Esophagus squamous epithelium (tissue), 5 donors: Measurements from ENCODE around the gene ROCK2. TPM values are rescaled to one million over a fixed set of nuclear protein-coding genes. Genes with fewer than 3 reads are reported as not detected.

Experiments used
- DNase-seq: peaks from one replicate; lab custom pipeline; 2025; lab: John Stamatoyannopoulos, UW
- H3K27ac ChIP-seq, 4 donors: fragments of 200-600 bp; sonication (generic); one replicate each; pipeline ENCODE4 v1.5.1; 2016 to 2019; ENCODE audit warnings: mild to moderate bottlenecking in 1 of 4
- H3K27me3 ChIP-seq, 4 donors: fragments of 200-600 bp; sonication (generic); 1 replicate in 3 of 4; 2 replicates in 1 of 4; pipeline versions ENCODE4 v1.5.1 to v1.6.0; 2017 to 2021; ENCODE audit warnings: antibody characterized with exemption in 1 of 4
- H3K36me3 ChIP-seq, 3 donors: fragments of 200-600 bp; sonication (generic); one replicate each; pipeline ENCODE4 v1.5.1; 2016 to 2019
- H3K4me1 ChIP-seq, 3 donors: fragments of 200-600 bp; sonication (generic); one replicate each; pipeline ENCODE4 v1.5.1; 2017 to 2019
- H3K4me3 ChIP-seq, 4 donors: fragments of 200-600 bp; sonication (generic); 1 replicate in 3 of 4; 2 replicates in 1 of 4; pipeline ENCODE4 v1.5.1; 2016 to 2019; ENCODE audit warnings: mild to moderate bottlenecking in 2 of 4, moderate library complexity in 1 of 4
- H3K9me3 ChIP-seq, 3 donors: fragments of 200-600 bp; sonication (generic); one replicate each; pipeline ENCODE4 v1.5.1; 2016 to 2019
- POLR2A ChIP-seq, 4 donors: fragments of 450-650 bp; IDR thresholded peaks; one replicate each; pipeline ENCODE4 v1.6.1; 2017; ENCODE audit warnings: antibody characterized with exemption in 4 of 4, mild to moderate bottlenecking in 4 of 4, moderate library complexity in 3 of 4
- WGBS, 2 donors: methylation state at CpG; one replicate each; pipeline ENCODE4 v1.1.5; 2018; 5-methylcytosine and 5-hydroxymethylcytosine counted together
- intact Hi-C: fragments of 100-400 bp; cut with DNase I; formaldehyde crosslinking; loops from one replicate; pipeline ENCODE4 v1.15.0; 2022
- total RNA-seq, 4 donors: library from RNA; depleted of rRNA; stranded (reverse); fragments of >200 nt; gene quantifications; one replicate each; pipeline ENCODE4 v1.1.0, GENCODE V29; 2016
- TF ChIP-seq, protein P1 (sequence below), 6 experiments: fragments of 450-650 bp in 4 of 6; fragments of 200-600 bp in 2 of 6; sonication (generic) in 2 of 6; IDR thresholded peaks; one replicate each; pipeline ENCODE4 v1.5.1; 2016 to 2019; ENCODE audit warnings: antibody characterized with exemption in 6 of 6, mild to moderate bottlenecking in 4 of 6, moderate library complexity in 4 of 6
- donor health status: DM: yes; HTN: yes; CAD: no.

Gene ROCK2
- total RNA-seq, 4 donors from 2014 or later = 15.2 to 50.5 (median 21.4) TPM

DNA sequence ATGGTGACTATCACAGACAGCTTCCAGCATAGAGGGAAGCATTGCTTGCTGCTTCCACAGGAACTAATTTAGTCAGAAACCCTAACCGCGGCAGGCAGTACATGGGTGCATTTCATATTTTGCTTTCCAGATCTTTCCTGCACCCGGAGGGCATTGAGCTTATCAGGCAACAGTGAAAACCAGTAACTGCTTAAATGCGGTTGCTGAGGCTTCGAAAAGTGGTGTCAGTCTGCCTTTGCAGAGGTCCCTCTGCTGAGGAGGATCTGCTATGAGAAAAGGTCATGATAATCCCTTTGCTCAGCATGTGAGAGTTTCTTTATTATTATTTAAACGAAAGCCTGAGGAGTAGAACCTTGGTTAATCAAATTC, 44.6 kb upstream of the ROCK2 start:
- intact Hi-C loops = no loop called here
- Histone ChIP-seq H3K27ac (peak overlapping the region in 3 of 4 donors; percentile 34 to 62 (median 42)), H3K4me1 (peaks cover 0 to 62% (median 17%) of the 10 kb centered on the region in 3 donors), H3K27me3 (no peaks in the 10 kb centered on the region), H3K36me3 (no peaks in the 10 kb centered on the region), H3K9me3 (no peaks in the 10 kb centered on the region), H3K4me3 (no peak overlapping the region)
- no peak for DNase-seq
- TF ChIP-seq POLR2A (IDR thresholded peaks at IDR 0.05) = no peak
- TF ChIP-seq, protein P1, sequence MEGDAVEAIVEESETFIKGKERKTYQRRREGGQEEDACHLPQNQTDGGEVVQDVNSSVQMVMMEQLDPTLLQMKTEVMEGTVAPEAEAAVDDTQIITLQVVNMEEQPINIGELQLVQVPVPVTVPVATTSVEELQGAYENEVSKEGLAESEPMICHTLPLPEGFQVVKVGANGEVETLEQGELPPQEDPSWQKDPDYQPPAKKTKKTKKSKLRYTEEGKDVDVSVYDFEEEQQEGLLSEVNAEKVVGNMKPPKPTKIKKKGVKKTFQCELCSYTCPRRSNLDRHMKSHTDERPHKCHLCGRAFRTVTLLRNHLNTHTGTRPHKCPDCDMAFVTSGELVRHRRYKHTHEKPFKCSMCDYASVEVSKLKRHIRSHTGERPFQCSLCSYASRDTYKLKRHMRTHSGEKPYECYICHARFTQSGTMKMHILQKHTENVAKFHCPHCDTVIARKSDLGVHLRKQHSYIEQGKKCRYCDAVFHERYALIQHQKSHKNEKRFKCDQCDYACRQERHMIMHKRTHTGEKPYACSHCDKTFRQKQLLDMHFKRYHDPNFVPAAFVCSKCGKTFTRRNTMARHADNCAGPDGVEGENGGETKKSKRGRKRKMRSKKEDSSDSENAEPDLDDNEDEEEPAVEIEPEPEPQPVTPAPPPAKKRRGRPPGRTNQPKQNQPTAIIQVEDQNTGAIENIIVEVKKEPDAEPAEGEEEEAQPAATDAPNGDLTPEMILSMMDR (IDR thresholded peaks at IDR 0.05) = no peak
- WGBS, 2 donors = 61 to 81% methylated on average over 4 to 6 of the region's 6 CpGs

GRCh38 chr2:11388262-11389051, 44.0 kb upstream of the ROCK2 start:
- H3K36me3 ChIP-seq = no peaks in the 10 kb centered on the region
- no peak for DNase-seq
- H3K27ac ChIP-seq = peak overlapping the region in 3 of 4 donors; percentile 34 to 62 (median 42)
- 52 to 56% methylated on average over 5 to 7 of the region's 8 CpGs for WGBS, 2 donors
- intact Hi-C loops = no loop called here
- no peaks in the 10 kb centered on the region for H3K27me3 ChIP-seq
- H3K4me1 ChIP-seq = peaks cover 0 to 56% (median 17%) of the 10 kb centered on the region in 3 donors
- H3K9me3 ChIP-seq = no peaks in the 10 kb centered on the region
- no peak overlapping the region for H3K4me3 ChIP-seq
- TF ChIP-seq, protein P1 (IDR thresholded peaks at IDR 0.05) = no peak
- TF ChIP-seq POLR2A (IDR thresholded peaks at IDR 0.05) = no peak

GRCh38 chr2:11387843-11388242, 43.4 kb upstream of the ROCK2 start:
- H3K4me3 ChIP-seq = no peak overlapping the region

DNA sequence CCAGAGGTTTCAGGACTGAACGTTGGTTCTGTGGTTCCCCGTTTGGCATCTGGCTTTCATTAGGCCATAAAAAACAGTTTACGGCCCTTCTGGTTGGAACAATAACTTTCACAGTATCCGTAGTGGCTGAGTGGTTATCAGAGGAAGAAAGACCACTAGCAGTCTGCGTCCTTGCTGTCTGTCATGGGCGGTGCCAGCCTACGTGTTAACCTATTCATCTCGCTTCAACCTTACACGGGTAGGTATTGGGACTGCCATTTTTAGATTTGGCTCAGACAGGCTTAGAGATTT, 42.6 kb upstream of the ROCK2 start:
- TF ChIP-seq POLR2A (IDR thresholded peaks at IDR 0.05) = no peak
- TF ChIP-seq, protein P1 (IDR thresholded peaks at IDR 0.05) = no peak
- Histone ChIP-seq H3K4me3 (no peak overlapping the region), H3K27me3 (no peaks in the 10 kb centered on the region), H3K27ac (peak overlapping the region in 3 of 4 donors; percentile 42 to 78 (median 62)), H3K36me3 (no peaks in the 10 kb centered on the region), H3K4me1 (peaks cover 0 to 42% (median 15%) of the 10 kb centered on the region in 3 donors), H3K9me3 (no peaks in the 10 kb centered on the region)
- DNase-seq = no peak
- 70 to 84% methylated on average over 9 of the region's 9 CpGs for WGBS, 2 donors
- intact Hi-C loops = no loop called here

More at GRCh38 chr2:11387843-11388242, 43.4 kb upstream of the ROCK2 start:
- Histone ChIP-seq H3K27ac (peak overlapping the region in 2 of 4 donors; percentile 42 to 62), H3K9me3 (no peaks in the 10 kb centered on the region), H3K27me3 (no peaks in the 10 kb centered on the region), H3K36me3 (no peaks in the 10 kb centered on the region), H3K4me1 (peaks cover 0 to 50% (median 17%) of the 10 kb centered on the region in 3 donors)
- whole genome bisulfite sequencing, 2 donors = 61 to 69% methylated on average over 8 of the region's 8 CpGs
- DNase-seq = no peak
- no peak for TF ChIP-seq POLR2A (IDR thresholded peaks at IDR 0.05)
- TF ChIP-seq, protein P1 (IDR thresholded peaks at IDR 0.05) = no peak
- intact Hi-C loops = no loop called here

DNA sequence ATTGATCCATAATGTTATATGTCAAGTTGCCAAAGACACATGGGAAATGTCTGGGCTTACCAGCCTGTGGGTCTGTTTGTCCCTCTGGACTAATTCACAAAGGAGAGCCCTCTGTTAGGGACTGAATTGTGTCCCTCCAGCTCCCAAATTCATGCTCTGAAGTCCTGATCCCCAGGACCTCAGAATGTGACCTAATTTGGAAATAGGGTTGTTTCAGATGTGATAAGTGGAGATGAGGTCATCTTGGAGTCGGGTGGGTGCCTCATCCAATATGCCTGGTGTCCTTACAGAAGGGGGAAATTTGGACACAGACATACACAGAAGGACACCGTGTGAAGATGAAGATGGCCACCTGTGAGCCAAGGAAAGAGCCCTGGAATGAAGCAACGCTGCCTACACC, 41.4 kb upstream of the ROCK2 start:
- WGBS, 2 donors = 69 to 74% methylated on average over 3 of the region's 3 CpGs
- H3K4me1 ChIP-seq = peaks cover 0 to 32% (median 13%) of the 10 kb centered on the region in 3 donors
- no peaks in the 10 kb centered on the region for H3K9me3 ChIP-seq
- peak overlapping the region; percentile 26 to 78 (median 48) for H3K27ac ChIP-seq
- no peaks in the 10 kb centered on the region for H3K36me3 ChIP-seq
- no peak overlapping the region for H3K4me3 ChIP-seq
- intact Hi-C loops = no loop called here
- TF ChIP-seq, protein P1 (IDR thresholded peaks at IDR 0.05) = no peak
- no peak for TF ChIP-seq POLR2A (IDR thresholded peaks at IDR 0.05)
- no peak for DNase-seq
- H3K27me3 ChIP-seq = no peaks in the 10 kb centered on the region
